GM12873 (cell line): ENCODE results near the gene CBFB.

Source experiments
- CTCF ChIP-seq: IDR thresholded peaks from 2 replicates; pipeline ENCODE4 v1.5.1; 2012; ENCODE audit warnings: low read depth, mild to moderate bottlenecking, moderate library complexity, low read length, control low read depth; ENCODE audit not compliant: insufficient read depth; ENCODE audit errors: missing control alignments

CBFB gene

GRCh38 chr16:67036323-67036741, 7.4 kb downstream of the CBFB start:
- no peak for TF ChIP-seq CTCF

GRCh38 chr16:67039260-67040020, 10.5 kb downstream of the CBFB start:
- TF ChIP-seq CTCF, result no peak

- TF ChIP-seq CTCF, result no peak
Observed at GRCh38 chr16:67040166-67040565, 11.2 kb downstream of the CBFB start.

- no peak for TF ChIP-seq CTCF
Observed at GRCh38 chr16:67040906-67041305, 12.0 kb downstream of the CBFB start.

- no peak for TF ChIP-seq CTCF
Observed at GRCh38 chr16:67043420-67043819, 14.5 kb downstream of the CBFB start.

- TF ChIP-seq CTCF, result no peak
Observed at GRCh38 chr16:67050796-67051195, 21.8 kb downstream of the CBFB start.

GRCh38 chr16:67052399-67052798, 23.4 kb downstream of the CBFB start:
- TF ChIP-seq CTCF, result no peak
